H1 (cell line): ENCODE results near the gene ACSL3. TPM values are rescaled to one million over a fixed set of nuclear protein-coding genes. Genes with fewer than 3 reads are reported as not detected.

Source experiments
- MAFK ChIP-seq: IDR thresholded peaks from 2 replicates; pipeline ENCODE4 v1.6.1; 2012; ENCODE audit warnings: low read depth, mild to moderate bottlenecking, improper control_type of control experiment, low read length
- polyA plus RNA-seq, 7 experiments: library from polyadenylated mRNA; depleted of rRNA in 3 of 7; stranded (reverse) in 5 of 7; unstranded in 2 of 7; fragments of >200 nt in 5 of 7; fragments of 200-250 nt in 2 of 7; gene quantifications; 1 replicate in 5 of 7; 2 replicates in 1 of 7; 4 replicates in 1 of 7; pipeline versions ENCODE4 v1.2.1 to v1.2.3, GENCODE V29; 2011 to 2013; ENCODE audit warnings: missing spikeins in 2 of 7, mixed read lengths in 2 of 7
- total RNA-seq: library from RNA; stranded (reverse); fragmentation: NEBNext Ultra II Directional; extraction: Animal tissue kit (Norgen Biotek cat#: 25700); gene quantifications from 2 replicates; pipeline ENCODE4 v1.2.1, GENCODE V29; 2021

Gene ACSL3
- total and polyA plus RNA-seq, 2 of the 8 experiments (the other 6 are each of a cell fraction or from before 2014, with no cell fraction given): 37.5 to 98.1 TPM

GRCh38 chr2:222862909-222863544, 2.2 kb downstream of the ACSL3 start (continued):
- TF ChIP-seq MAFK: no peak
